ENCODE results near the gene ZNF335. TPM values are rescaled to one million over a fixed set of nuclear protein-coding genes. Genes with fewer than 3 reads are reported as not detected.
A peak's percentile ranks its signal among the peaks of the same experiment; 100 is the strongest.

Gene ZNF335
- total and polyA plus RNA-seq, 2 of the 13 experiments (the other 11 are each of a cell fraction or from before 2014, with no cell fraction given) = 9.7 to 13.7 TPM

DNA sequence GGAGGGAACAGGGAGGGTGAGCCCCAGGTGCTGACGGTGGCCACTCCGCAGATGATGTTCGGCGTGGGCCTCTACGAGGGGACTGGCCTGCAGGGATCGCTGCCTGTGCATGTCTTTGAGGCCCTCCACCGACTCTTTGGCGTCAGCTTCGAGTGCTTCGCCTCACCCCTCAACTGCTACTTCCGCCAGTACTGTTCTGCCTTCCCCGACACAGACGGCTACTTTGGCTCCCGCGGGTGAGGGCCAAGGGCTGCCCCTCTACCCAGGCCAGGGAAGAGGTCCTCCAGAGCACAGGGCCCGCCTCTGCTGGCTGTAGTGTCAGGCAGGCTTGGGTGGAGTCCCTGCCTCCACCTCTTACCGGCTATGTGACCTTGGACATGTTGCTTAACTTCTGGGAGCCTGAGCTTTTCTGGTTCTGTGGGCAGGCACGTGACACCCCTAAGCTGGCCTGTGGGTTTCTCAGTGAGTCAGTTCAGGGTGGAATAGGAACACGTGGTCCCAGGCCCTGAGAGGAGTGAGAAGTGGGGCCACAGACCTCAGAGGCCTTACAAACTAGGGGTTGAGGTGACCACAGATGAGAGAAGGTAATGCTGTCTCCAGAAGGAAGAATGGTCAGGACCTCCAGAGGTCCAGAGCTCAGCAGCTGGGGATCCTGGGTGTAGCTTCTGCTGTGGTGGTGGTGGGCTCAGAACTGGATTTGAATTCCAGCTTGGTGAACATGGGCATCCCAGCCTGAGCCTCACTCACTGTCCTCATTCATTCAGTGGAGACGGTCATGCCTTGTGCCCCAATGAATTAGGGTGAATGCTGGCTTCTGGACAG lies 25.6 kb downstream of the ZNF335 start (continued):
- no peak for TF ChIP-seq MLLT10 (CRISPR knock-in tag; IDR thresholded peaks at IDR 0.05)
- peak; percentile 59; the same call in 1 of the 2 replicates for TF ChIP-seq POLR2G (IDR thresholded peaks at IDR 0.05; ENCODE audit: low read depth, low read length)
- TF ChIP-seq SIN3B (IDR thresholded peaks at IDR 0.05; ENCODE audit: low read length) = 0 out of 2 replicates have a peak, but pooled peaks have one; percentile 51
- TF ChIP-seq ZNF350 (CRISPR knock-in tag; IDR thresholded peaks at IDR 0.05; ENCODE audit: borderline replicate concordance, low read depth) = peak; percentile 99
- 0 out of 2 replicates have a peak, but pooled peaks have one; percentile 15 for TF ChIP-seq ZNF362 (CRISPR knock-in tag; IDR thresholded peaks at IDR 0.05; ENCODE audit: borderline replicate concordance)
- no peak for TF ChIP-seq ZNF468 (CRISPR knock-in tag; IDR thresholded peaks at IDR 0.05)
- TF ChIP-seq SNAI1 (CRISPR knock-in tag; IDR thresholded peaks at IDR 0.05; ENCODE audit: borderline replicate concordance) = peak; percentile 89; the same call in 1 of the 2 replicates
- TF ChIP-seq ZNF225 (CRISPR knock-in tag; IDR thresholded peaks at IDR 0.05) = peak; percentile 54; the same call in 1 of the 2 replicates
- peak; percentile 97 for TF ChIP-seq ZNF883 (CRISPR knock-in tag; IDR thresholded peaks at IDR 0.05; ENCODE audit: not compliant biosample characterization)
- TF ChIP-seq ZNF382 (CRISPR knock-in tag; IDR thresholded peaks at IDR 0.05; ENCODE audit: borderline replicate concordance) = no peak
- TF ChIP-seq, protein P1, sequence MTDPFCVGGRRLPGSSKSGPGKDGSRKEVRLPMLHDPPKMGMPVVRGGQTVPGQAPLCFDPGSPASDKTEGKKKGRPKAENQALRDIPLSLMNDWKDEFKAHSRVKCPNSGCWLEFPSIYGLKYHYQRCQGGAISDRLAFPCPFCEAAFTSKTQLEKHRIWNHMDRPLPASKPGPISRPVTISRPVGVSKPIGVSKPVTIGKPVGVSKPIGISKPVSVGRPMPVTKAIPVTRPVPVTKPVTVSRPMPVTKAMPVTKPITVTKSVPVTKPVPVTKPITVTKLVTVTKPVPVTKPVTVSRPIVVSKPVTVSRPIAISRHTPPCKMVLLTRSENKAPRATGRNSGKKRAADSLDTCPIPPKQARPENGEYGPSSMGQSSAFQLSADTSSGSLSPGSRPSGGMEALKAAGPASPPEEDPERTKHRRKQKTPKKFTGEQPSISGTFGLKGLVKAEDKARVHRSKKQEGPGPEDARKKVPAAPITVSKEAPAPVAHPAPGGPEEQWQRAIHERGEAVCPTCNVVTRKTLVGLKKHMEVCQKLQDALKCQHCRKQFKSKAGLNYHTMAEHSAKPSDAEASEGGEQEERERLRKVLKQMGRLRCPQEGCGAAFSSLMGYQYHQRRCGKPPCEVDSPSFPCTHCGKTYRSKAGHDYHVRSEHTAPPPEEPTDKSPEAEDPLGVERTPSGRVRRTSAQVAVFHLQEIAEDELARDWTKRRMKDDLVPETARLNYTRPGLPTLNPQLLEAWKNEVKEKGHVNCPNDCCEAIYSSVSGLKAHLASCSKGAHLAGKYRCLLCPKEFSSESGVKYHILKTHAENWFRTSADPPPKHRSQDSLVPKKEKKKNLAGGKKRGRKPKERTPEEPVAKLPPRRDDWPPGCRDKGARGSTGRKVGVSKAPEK (CRISPR knock-in tag; IDR thresholded peaks at IDR 0.05; ENCODE audit: borderline replicate concordance) = no peak
- no peak for TF ChIP-seq ZNF713 (CRISPR knock-in tag; IDR thresholded peaks at IDR 0.05)
- TF ChIP-seq ZNF841 (CRISPR knock-in tag; IDR thresholded peaks at IDR 0.05; ENCODE audit: borderline replicate concordance) = no peak
- peak; percentile 89 for TF ChIP-seq ZNF333 (CRISPR knock-in tag; IDR thresholded peaks at IDR 0.05; ENCODE audit: borderline replicate concordance)
- no peak for TF ChIP-seq HDAC6 (IDR thresholded peaks at IDR 0.05; ENCODE audit: low read depth, low read length)
- TF ChIP-seq ZSCAN29 (CRISPR knock-in tag; conservative IDR thresholded peaks at IDR 0.05) = peak; percentile 83
- TF ChIP-seq MAX (IDR thresholded peaks at IDR 0.05) = peak; percentile 98
- TF ChIP-seq, protein P2, sequence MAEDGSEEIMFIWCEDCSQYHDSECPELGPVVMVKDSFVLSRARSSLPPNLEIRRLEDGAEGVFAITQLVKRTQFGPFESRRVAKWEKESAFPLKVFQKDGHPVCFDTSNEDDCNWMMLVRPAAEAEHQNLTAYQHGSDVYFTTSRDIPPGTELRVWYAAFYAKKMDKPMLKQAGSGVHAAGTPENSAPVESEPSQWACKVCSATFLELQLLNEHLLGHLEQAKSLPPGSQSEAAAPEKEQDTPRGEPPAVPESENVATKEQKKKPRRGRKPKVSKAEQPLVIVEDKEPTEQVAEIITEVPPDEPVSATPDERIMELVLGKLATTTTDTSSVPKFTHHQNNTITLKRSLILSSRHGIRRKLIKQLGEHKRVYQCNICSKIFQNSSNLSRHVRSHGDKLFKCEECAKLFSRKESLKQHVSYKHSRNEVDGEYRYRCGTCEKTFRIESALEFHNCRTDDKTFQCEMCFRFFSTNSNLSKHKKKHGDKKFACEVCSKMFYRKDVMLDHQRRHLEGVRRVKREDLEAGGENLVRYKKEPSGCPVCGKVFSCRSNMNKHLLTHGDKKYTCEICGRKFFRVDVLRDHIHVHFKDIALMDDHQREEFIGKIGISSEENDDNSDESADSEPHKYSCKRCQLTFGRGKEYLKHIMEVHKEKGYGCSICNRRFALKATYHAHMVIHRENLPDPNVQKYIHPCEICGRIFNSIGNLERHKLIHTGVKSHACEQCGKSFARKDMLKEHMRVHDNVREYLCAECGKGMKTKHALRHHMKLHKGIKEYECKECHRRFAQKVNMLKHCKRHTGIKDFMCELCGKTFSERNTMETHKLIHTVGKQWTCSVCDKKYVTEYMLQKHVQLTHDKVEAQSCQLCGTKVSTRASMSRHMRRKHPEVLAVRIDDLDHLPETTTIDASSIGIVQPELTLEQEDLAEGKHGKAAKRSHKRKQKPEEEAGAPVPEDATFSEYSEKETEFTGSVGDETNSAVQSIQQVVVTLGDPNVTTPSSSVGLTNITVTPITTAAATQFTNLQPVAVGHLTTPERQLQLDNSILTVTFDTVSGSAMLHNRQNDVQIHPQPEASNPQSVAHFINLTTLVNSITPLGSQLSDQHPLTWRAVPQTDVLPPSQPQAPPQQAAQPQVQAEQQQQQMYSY (CRISPR knock-in tag; IDR thresholded peaks at IDR 0.05) = no peak
- TF ChIP-seq, protein P3, sequence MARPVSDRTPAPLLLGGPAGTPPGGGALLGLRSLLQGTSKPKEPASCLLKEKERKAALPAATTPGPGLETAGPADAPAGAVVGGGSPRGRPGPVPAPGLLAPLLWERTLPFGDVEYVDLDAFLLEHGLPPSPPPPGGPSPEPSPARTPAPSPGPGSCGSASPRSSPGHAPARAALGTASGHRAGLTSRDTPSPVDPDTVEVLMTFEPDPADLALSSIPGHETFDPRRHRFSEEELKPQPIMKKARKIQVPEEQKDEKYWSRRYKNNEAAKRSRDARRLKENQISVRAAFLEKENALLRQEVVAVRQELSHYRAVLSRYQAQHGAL (CRISPR knock-in tag; IDR thresholded peaks at IDR 0.05; ENCODE audit: not compliant biosample characterization) = no peak
- TF ChIP-seq PAF1 (CRISPR knock-in tag; IDR thresholded peaks at IDR 0.05) = 0 out of 2 replicates have a peak, but pooled peaks have one; percentile 40

Data from HepG2 (cell line).